ENCODE data around the gene SNX21. TPM values are rescaled to one million over a fixed set of nuclear protein-coding genes. Genes with fewer than 3 reads are reported as not detected.
A peak's percentile ranks its signal among the peaks of the same experiment; 100 is the strongest.

SNX21 gene
- total RNA-seq, 4 donors from 2014 or later: 45.9 to 76.3 (median 59.7) TPM

DNA sequence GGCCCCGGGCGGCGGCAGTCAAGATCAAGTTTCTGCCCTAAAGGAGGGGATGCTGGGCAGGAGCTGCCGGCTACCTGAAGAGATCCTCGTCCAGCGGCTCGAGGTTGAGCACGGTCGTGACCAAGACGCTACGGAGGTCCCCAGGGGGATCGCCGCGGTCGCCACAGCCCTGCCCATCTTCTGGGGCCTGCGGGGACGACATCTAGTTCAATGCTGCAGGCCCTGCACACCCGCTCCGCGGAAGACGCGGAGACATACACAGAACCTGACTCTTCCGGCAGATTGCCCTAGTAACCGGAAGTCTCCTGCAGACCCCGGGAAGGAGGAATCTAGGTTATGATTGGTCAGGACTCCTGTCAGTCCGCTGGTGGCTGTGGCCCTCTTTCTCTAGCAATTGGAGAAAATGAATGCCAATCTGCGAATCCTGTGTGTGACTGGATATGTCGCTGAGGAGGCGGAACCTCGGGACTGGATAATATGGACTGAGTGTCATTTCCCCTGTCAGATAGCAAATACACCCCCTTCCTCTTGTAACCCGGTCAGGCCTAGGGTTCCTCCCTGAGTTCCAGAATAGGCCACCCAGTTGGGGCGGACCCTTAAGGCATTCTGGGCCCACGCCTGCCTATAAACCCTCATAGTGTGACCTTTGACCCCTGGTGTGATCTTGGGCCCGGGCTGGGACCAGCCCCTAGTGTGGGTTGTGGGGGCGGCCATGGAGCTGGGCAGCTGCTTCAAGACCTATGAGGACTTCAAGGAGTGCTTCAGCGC is 23.7 kb downstream of the SNX21 start, which contains the start of the genes ACOT8 and ZSWIM3:
TSS of gene ACOT8 (minus strand) at position 279 of the 768 bp plus-strand sequence. CDS start at position 202, 77 bp downstream.
TSS of gene ZSWIM3 (plus strand) at position 501 of the 768 bp plus-strand sequence. CDS start at position 713, 212 bp downstream.
- H3K27me3 ChIP-seq: no peaks in the 10 kb centered on the region
- no peaks in the 10 kb centered on the region for H3K9me3 ChIP-seq
- H3K4me1 ChIP-seq: peaks cover 3 to 53% (median 21%) of the 10 kb centered on the region in 3 donors
- ATAC-seq: peak; percentile 99
- H3K27ac ChIP-seq: peak within 1 kb of the TSS; percentile 37 to 92 (median 83)
- H3K4me3 ChIP-seq: peak within 1 kb of the TSS; percentile 75 to 92
- TF ChIP-seq POLR2AphosphoS5 (IDR thresholded peaks at IDR 0.05) (peak; percentile 77), EP300 (IDR thresholded peaks at IDR 0.05) (no peak), POLR2A (IDR thresholded peaks at IDR 0.05) (peak; percentile 34 to 59)
- H3K36me3 ChIP-seq: peaks cover 0 to 26% of the 10 kb centered on the region in 2 donors
- whole genome bisulfite sequencing, 2 donors (ENCODE audit: low coverage in 1 of 2): 0 to 2% methylated on average over 3 to 7 of the region's 36 CpGs

DNA sequence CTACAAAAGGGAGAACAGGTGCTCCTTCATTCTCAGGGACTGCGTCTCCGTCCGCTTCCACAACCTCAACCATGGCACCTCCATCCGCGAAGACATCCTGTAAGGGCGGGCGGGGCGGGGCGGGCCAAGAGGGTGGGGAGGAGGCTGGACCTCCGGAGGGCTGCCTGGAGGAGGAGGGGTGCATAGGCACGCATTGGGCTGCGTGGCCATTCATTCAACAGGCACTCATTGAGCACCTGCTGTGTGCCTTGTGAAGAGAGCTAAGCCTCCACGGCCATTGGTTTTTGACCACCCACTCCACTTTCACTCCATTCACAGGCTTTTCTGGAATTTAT is 24.2 kb downstream of the SNX21 start:
- H3K4me1 ChIP-seq: peaks cover 3 to 53% (median 21%) of the 10 kb centered on the region in 3 donors
- H3K27ac ChIP-seq: peak overlapping the region; percentile 37 to 92 (median 83)
- peak overlapping the region; percentile 75 to 92 for H3K4me3 ChIP-seq
- ATAC-seq: peak; percentile 2
- WGBS, 2 donors (ENCODE audit: low coverage in 1 of 2): 13 to 33% methylated on average over 2 to 4 of the region's 13 CpGs
- no peaks in the 10 kb centered on the region for H3K27me3 ChIP-seq
- peaks cover 0 to 20% of the 10 kb centered on the region in 2 donors for H3K36me3 ChIP-seq
- TF ChIP-seq, protein P1, sequence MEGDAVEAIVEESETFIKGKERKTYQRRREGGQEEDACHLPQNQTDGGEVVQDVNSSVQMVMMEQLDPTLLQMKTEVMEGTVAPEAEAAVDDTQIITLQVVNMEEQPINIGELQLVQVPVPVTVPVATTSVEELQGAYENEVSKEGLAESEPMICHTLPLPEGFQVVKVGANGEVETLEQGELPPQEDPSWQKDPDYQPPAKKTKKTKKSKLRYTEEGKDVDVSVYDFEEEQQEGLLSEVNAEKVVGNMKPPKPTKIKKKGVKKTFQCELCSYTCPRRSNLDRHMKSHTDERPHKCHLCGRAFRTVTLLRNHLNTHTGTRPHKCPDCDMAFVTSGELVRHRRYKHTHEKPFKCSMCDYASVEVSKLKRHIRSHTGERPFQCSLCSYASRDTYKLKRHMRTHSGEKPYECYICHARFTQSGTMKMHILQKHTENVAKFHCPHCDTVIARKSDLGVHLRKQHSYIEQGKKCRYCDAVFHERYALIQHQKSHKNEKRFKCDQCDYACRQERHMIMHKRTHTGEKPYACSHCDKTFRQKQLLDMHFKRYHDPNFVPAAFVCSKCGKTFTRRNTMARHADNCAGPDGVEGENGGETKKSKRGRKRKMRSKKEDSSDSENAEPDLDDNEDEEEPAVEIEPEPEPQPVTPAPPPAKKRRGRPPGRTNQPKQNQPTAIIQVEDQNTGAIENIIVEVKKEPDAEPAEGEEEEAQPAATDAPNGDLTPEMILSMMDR (IDR thresholded peaks at IDR 0.05): no peak
- TF ChIP-seq EP300 (IDR thresholded peaks at IDR 0.05) (no peak), POLR2A (IDR thresholded peaks at IDR 0.05) (no peak), POLR2AphosphoS5 (IDR thresholded peaks at IDR 0.05) (no peak)
- H3K9me3 ChIP-seq: no peaks in the 10 kb centered on the region

- TF ChIP-seq POLR2AphosphoS5 (IDR thresholded peaks at IDR 0.05) (no peak), POLR2A (IDR thresholded peaks at IDR 0.05) (no peak), EP300 (IDR thresholded peaks at IDR 0.05) (no peak)
- TF ChIP-seq, protein P1 (IDR thresholded peaks at IDR 0.05): no peak
- no peak overlapping the region for H3K27ac ChIP-seq
- H3K36me3 ChIP-seq: peaks cover 0 to 2% of the 10 kb centered on the region in 2 donors
- no peaks in the 10 kb centered on the region for H3K9me3 ChIP-seq
- ATAC-seq: no peak
- H3K27me3 ChIP-seq: no peaks in the 10 kb centered on the region
- H3K4me1 ChIP-seq: peaks cover 3 to 32% (median 17%) of the 10 kb centered on the region in 3 donors
- no peak overlapping the region for H3K4me3 ChIP-seq
- WGBS, 2 donors (ENCODE audit: low coverage in 1 of 2): 92 to 93% methylated on average over 3 of the region's 5 CpGs
Measured at GRCh38 chr20:45859916-45860315, 26.3 kb downstream of the SNX21 start.

DNA sequence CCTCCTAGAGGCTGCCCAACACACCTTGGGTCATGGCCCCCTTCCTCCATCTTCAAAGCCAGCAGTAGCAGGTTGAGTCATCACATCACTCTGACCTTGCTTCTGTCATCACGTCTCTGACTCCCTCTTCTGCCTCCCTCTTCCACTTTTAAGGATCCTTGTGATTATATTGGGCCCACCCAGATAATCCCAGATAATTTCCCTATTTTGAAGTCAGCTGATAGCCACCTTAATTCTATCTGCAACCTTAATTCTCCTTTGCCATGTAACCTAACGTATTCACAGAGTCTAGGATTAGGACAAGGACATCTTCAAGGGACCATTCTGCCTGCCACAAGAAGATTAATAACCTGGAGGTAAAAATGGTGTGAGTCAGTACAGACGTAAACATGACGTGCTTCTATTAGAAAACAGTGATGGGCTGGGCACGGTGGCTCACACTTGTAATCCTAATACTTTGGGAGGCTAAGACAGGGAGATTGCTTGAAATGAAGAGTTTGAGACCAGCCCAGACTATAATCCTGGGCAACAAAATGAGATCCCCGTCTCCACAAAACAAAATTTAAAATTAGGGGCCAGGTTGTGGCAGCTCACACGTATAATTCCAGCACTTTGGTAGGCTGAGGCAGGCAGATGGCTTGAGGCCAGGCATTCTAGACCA is 27.1 kb downstream of the SNX21 start:
- Histone ChIP-seq H3K9me3 (no peaks in the 10 kb centered on the region), H3K36me3 (no peaks in the 10 kb centered on the region), H3K27ac (no peak overlapping the region), H3K27me3 (no peaks in the 10 kb centered on the region), H3K4me3 (no peak overlapping the region), H3K4me1 (peaks cover 3 to 25% (median 12%) of the 10 kb centered on the region in 3 donors)
- TF ChIP-seq POLR2AphosphoS5 (IDR thresholded peaks at IDR 0.05) (no peak), EP300 (IDR thresholded peaks at IDR 0.05) (no peak), POLR2A (IDR thresholded peaks at IDR 0.05) (no peak)
- TF ChIP-seq, protein P1 (IDR thresholded peaks at IDR 0.05): no peak
- 37 to 55% methylated on average over 3 to 7 of the region's 7 CpGs for WGBS, 2 donors (ENCODE audit: low coverage in 1 of 2)
- no peak for ATAC-seq

DNA sequence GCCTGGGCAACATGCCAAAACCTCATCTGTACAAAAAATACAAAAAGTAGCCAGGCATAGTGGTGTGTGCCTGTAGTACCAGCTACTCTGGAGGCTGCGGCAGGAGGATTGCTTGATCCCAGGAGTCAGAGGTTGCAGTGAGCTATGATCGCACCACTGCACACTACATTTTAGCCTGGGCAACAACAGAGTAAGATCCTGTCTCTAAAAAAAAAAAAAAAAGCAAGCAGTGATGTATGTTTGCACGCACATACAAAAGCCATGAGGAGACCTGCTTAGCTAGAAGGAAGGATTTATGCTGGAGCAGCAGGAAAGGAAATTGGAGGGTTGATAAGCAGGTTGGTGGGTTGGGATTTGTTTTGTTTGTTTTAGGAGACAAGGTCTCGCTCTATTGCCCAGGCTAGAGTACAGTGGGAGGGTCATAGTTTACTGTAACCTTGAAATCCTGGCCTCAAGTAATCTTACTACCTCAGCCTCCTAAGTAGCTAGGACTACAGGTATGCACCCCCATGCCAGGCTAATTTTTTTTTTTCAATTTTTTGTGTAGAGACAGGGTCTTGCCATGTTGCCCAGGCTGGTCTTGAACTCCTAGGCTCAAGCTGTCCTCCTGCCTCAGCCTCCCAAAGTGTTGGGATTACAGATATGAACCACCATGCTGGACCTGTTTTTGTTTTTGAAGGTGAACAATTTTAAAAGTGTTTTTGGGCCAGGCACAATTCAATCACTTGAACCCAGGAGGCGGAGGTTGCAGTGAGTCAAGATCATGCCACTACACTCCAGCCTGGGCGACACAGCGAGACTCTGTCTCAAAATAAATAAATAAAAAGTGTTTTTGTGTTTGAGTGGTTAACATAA is 27.8 kb downstream of the SNX21 start:
- Histone ChIP-seq H3K27ac (no peak overlapping the region), H3K9me3 (no peaks in the 10 kb centered on the region), H3K27me3 (no peaks in the 10 kb centered on the region), H3K4me3 (no peak overlapping the region), H3K4me1 (peaks cover 0 to 17% (median 4%) of the 10 kb centered on the region in 3 donors), H3K36me3 (no peaks in the 10 kb centered on the region)
- TF ChIP-seq POLR2A (IDR thresholded peaks at IDR 0.05) (no peak), POLR2AphosphoS5 (IDR thresholded peaks at IDR 0.05) (no peak), EP300 (IDR thresholded peaks at IDR 0.05) (no peak)
- TF ChIP-seq, protein P1 (IDR thresholded peaks at IDR 0.05): no peak
- no peak for ATAC-seq
- 84 to 91% methylated on average over 5 to 7 of the region's 7 CpGs for WGBS, 2 donors (ENCODE audit: low coverage in 1 of 2)
